BLaER1 (cell line): ENCODE measurements around the gene GAREM1.

Experiments
- H3K27ac ChIP-seq: shearing (Covaris generic); formaldehyde crosslinking; 2 replicates; pipeline ENCODE4 v1.8.1; 2022
- H3K27me3 ChIP-seq: shearing (Covaris generic); formaldehyde crosslinking; 2 replicates; pipeline ENCODE4 v1.8.1; 2022
- H3K36me3 ChIP-seq: shearing (Covaris generic); formaldehyde crosslinking; 2 replicates; pipeline ENCODE4 v1.8.1; 2022
- H3K4me1 ChIP-seq: shearing (Covaris generic); formaldehyde crosslinking; 2 replicates; pipeline ENCODE4 v1.8.1; 2022
- H3K4me2 ChIP-seq: shearing (Covaris generic); formaldehyde crosslinking; 2 replicates; pipeline ENCODE4 v1.8.1; 2022
- H3K4me3 ChIP-seq: shearing (Covaris generic); formaldehyde crosslinking; 2 replicates; pipeline ENCODE4 v1.8.1; 2022
- H3K9ac ChIP-seq: shearing (Covaris generic); formaldehyde crosslinking; 2 replicates; pipeline ENCODE4 v1.8.1; 2022
- H3K9me3 ChIP-seq: shearing (Covaris generic); formaldehyde crosslinking; 2 replicates; pipeline ENCODE4 v1.8.1; 2022
- H4K20me1 ChIP-seq: shearing (Covaris generic); formaldehyde crosslinking; 2 replicates; pipeline ENCODE4 v1.8.1; 2022
- Cebpa-rat ChIP-seq: shearing (Covaris generic); IDR thresholded peaks from 2 replicates; pipeline ENCODE4 v1.8.1; 2022

The GAREM1 gene

DNA sequence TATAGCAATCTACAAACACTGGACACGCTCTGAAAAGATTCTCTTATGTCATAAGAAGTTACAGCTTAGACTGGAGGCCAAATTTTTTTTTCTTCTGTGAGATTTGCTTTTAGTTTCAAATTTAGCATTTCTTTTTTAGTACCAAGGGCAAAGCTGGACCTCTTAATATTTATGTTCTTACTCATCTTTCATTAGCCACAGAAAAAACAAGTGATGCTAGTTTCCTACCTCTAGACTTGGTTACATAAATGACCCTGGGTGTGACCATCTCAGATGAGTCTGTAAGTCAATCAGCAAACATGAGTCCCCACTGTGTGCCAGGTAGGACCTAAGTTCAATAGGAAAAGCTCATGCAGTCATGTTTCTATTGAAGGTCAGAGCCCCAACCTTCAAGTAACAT is 186.4 kb downstream of the GAREM1 start:
- H3K9ac ChIP-seq: no peak overlapping the region
- H3K9me3 ChIP-seq: no peaks in the 10 kb centered on the region
- no peaks in the 10 kb centered on the region for H3K36me3 ChIP-seq
- no peaks in the 10 kb centered on the region for H4K20me1 ChIP-seq
- no peak overlapping the region for H3K4me3 ChIP-seq
- H3K27me3 ChIP-seq: no peaks in the 10 kb centered on the region
- no peaks in the 10 kb centered on the region for H3K4me1 ChIP-seq
- H3K4me2 ChIP-seq: no peak overlapping the region
- H3K27ac ChIP-seq: no peak overlapping the region
- TF ChIP-seq Cebpa-rat: no peak

DNA sequence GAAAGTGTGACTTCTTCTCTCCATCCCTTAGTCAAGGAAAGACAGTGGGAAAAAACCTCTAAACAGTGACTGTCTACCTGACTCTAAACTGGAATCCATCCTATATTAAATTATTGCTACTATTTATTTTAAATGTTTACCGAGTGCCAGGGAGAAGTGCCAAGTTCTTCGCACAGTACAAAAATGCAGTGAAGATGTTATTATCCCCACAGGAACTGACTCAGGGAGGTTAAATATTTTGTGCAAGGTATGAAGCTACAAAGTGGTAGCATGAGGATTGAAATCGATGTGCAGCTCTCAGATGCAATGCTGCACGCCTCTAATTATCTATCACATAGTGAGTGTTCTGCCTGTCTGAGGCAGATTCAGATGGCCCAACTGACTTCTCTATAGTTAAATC is 189.8 kb downstream of the GAREM1 start:
- Histone ChIP-seq H3K9me3 (no peaks in the 10 kb centered on the region), H4K20me1 (no peaks in the 10 kb centered on the region), H3K4me2 (no peak overlapping the region), H3K27me3 (no peaks in the 10 kb centered on the region), H3K27ac (no peak overlapping the region), H3K4me1 (no peaks in the 10 kb centered on the region), H3K36me3 (no peaks in the 10 kb centered on the region), H3K9ac (no peak overlapping the region), H3K4me3 (no peak overlapping the region)
- no peak for TF ChIP-seq Cebpa-rat

DNA sequence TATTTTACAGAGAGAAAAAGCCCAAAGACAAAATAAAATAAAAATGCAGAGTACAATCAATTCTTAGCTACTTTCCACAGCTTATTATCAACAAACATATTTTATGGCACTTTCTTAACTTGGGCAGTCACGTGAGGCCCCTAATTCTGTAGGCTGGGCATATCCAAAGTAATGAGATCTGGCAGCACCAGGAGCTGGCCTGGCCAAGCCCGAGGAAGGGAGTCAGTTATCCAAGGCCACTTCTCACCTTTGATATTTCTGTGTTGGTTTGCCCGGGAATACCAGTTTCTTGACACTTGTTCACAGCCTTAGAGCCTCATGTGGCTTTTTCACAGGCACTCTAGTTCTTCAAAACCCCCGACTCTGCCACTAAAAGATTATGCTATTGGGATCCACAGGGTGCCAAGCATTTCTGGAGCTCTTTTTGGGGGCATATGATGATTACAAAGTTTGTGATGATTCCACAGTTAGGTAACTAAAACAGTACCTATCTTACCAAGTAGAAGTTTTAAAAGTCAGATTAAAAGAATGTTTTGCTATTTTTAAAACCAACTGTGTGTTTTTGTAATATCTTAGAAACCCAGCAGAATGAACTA is 190.4 kb downstream of the GAREM1 start:
- no peaks in the 10 kb centered on the region for H3K4me1 ChIP-seq
- H3K4me2 ChIP-seq: no peak overlapping the region
- H3K36me3 ChIP-seq: no peaks in the 10 kb centered on the region
- H3K27me3 ChIP-seq: no peaks in the 10 kb centered on the region
- no peaks in the 10 kb centered on the region for H4K20me1 ChIP-seq
- no peak overlapping the region for H3K9ac ChIP-seq
- no peak overlapping the region for H3K27ac ChIP-seq
- no peak for TF ChIP-seq Cebpa-rat
- no peak overlapping the region for H3K4me3 ChIP-seq
- no peaks in the 10 kb centered on the region for H3K9me3 ChIP-seq

DNA sequence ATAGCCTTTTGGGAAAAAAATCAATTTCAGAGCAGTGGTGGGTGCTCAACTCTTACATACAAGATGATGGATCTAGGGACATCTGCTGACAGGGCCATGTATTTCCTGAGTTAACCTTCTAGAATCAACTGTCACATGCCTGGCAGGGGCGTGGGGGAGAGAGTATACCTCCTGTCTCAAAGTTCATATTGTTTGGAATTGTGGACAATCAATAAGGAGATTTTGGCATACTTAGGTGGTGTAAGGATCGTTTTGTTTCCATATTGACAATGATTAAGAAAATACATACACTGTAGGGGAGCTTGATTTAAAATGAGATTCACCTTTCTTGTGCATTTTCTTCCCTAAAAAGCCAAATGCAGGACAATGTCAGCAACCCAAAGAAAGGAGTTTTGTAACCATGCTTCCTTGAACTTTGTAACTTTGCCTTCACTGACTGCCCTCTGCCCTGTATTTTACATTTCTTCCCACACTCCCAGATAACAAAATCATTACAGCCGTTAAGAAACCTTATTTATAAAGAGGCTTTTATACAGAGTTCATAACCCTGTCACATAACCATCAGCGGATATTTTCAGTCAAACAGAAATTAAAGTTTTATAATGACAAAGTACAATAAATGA is 192.4 kb downstream of the GAREM1 start:
- no peaks in the 10 kb centered on the region for H3K36me3 ChIP-seq
- TF ChIP-seq Cebpa-rat: no peak
- H4K20me1 ChIP-seq: no peaks in the 10 kb centered on the region
- no peaks in the 10 kb centered on the region for H3K27me3 ChIP-seq
- no peaks in the 10 kb centered on the region for H3K4me1 ChIP-seq
- H3K9me3 ChIP-seq: no peaks in the 10 kb centered on the region
- H3K4me3 ChIP-seq: no peak overlapping the region
- H3K4me2 ChIP-seq: no peak overlapping the region
- H3K27ac ChIP-seq: no peak overlapping the region
- no peak overlapping the region for H3K9ac ChIP-seq

DNA sequence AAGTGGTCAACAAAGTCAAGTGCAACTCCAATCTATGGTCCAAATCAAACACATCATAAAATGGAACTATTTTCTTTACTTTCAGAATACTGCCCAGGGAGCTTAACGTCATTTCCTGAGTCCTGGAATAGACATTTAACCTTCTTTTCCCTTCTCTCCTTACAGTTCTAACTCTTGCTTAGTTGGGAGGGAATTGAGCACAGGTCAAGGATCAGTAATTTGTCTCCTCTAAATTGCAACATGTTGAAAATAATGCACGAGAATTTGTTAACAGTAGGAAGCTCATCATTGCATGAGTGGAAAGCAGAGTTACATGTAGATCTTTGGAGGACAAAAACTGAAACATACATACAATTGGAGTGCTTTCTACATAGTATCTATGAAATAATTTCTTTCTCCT is 193.1 kb downstream of the GAREM1 start:
- Histone ChIP-seq H4K20me1 (no peaks in the 10 kb centered on the region), H3K27me3 (no peaks in the 10 kb centered on the region), H3K36me3 (no peaks in the 10 kb centered on the region), H3K27ac (no peak overlapping the region), H3K4me2 (no peak overlapping the region), H3K9ac (no peak overlapping the region), H3K9me3 (no peaks in the 10 kb centered on the region), H3K4me3 (no peak overlapping the region), H3K4me1 (no peaks in the 10 kb centered on the region)
- TF ChIP-seq Cebpa-rat: no peak

DNA sequence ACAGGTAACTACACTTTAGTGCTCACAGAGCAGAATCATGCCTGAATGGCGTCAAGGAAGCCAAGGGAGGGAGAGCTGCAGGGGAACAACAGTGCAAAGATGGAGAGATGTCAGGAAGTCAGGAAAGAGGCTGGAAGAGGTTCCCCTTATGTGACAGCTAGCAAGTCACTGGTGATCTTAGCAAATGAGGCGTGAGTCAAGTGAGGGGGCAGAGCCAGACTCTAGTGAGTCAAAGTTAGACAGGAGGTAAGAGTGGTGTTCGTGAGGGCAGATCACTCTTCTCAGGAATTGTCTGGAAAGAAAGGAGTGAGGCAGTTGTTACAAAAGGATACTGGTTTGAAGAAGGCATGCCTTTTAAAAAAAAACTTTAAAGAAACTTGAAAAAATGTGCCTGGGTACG is 193.8 kb downstream of the GAREM1 start:
- Histone ChIP-seq H3K4me3 (no peak overlapping the region), H3K9me3 (no peaks in the 10 kb centered on the region), H3K36me3 (no peaks in the 10 kb centered on the region), H4K20me1 (no peaks in the 10 kb centered on the region), H3K27ac (no peak overlapping the region), H3K27me3 (no peaks in the 10 kb centered on the region), H3K9ac (no peak overlapping the region), H3K4me1 (no peaks in the 10 kb centered on the region), H3K4me2 (no peak overlapping the region)
- no peak for TF ChIP-seq Cebpa-rat

DNA sequence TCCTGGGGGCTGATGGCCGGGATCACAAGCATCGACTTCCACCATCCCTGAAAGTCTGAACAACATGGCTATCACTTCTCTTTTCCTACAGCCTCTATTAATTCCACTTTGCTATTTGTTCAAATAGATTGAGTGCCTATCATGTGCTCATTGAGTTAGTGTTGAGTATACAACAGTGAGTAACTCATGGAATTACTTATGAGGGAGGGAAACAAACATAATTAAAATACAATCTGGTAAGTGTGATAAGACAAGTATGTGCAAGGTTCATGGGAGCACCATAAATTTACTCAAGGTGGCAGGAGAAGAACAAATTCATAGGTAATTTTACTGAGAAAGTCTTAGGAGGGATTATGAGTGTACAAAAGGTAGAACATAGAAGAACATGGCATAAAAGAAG is 194.4 kb downstream of the GAREM1 start:
- no peaks in the 10 kb centered on the region for H3K4me1 ChIP-seq
- H3K9me3 ChIP-seq: no peaks in the 10 kb centered on the region
- no peak overlapping the region for H3K4me3 ChIP-seq
- H3K27ac ChIP-seq: no peak overlapping the region
- no peaks in the 10 kb centered on the region for H3K27me3 ChIP-seq
- no peaks in the 10 kb centered on the region for H3K36me3 ChIP-seq
- H3K4me2 ChIP-seq: no peak overlapping the region
- TF ChIP-seq Cebpa-rat: no peak
- H4K20me1 ChIP-seq: no peaks in the 10 kb centered on the region
- no peak overlapping the region for H3K9ac ChIP-seq

DNA sequence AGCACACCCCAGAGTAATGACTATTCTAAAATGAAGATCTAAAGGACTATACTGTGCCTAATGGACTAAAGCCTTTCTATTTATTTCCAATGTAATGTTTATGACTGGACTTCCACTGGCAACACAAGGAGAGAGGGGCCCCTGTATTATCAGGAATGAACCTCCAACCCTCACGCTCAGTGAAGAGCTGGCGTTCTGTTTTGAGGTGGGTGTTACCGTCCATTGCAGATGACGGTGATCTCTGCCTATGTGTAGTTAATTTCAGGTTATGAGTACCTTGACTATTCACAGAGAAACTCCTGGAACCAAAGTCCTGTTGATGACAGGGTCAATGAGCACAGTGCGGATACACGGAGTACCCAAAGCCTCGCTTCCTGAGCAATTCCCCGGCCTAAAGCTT is 195.5 kb downstream of the GAREM1 start:
- no peaks in the 10 kb centered on the region for H4K20me1 ChIP-seq
- H3K27ac ChIP-seq: no peak overlapping the region
- H3K4me3 ChIP-seq: no peak overlapping the region
- no peak overlapping the region for H3K4me2 ChIP-seq
- no peaks in the 10 kb centered on the region for H3K36me3 ChIP-seq
- no peaks in the 10 kb centered on the region for H3K27me3 ChIP-seq
- no peak overlapping the region for H3K9ac ChIP-seq
- no peaks in the 10 kb centered on the region for H3K9me3 ChIP-seq
- H3K4me1 ChIP-seq: no peaks in the 10 kb centered on the region
- TF ChIP-seq Cebpa-rat: no peak

DNA sequence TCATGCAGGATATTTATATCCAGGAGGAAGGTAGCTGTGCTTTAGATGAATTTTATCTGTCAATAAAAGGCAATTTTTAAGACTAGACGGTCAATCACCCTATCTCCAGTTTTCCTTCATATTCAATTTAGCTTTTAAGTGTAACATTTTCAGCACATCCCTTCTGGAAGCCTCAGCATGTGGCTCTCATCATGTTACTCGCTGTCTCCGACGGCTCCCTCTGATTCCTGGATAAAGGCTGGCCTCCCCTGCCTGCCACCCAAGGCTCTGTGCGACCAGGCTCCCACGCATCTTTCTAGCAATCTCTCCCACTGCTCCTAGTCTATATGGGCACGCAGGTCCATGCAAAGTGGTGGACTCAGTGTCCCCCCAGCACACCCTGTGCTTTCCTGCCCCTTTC is 196.4 kb downstream of the GAREM1 start:
- H3K9me3 ChIP-seq: no peaks in the 10 kb centered on the region
- H3K4me2 ChIP-seq: no peak overlapping the region
- no peaks in the 10 kb centered on the region for H3K4me1 ChIP-seq
- H3K9ac ChIP-seq: no peak overlapping the region
- no peaks in the 10 kb centered on the region for H3K27me3 ChIP-seq
- TF ChIP-seq Cebpa-rat: no peak
- no peak overlapping the region for H3K4me3 ChIP-seq
- H3K36me3 ChIP-seq: no peaks in the 10 kb centered on the region
- H4K20me1 ChIP-seq: no peaks in the 10 kb centered on the region
- no peak overlapping the region for H3K27ac ChIP-seq

DNA sequence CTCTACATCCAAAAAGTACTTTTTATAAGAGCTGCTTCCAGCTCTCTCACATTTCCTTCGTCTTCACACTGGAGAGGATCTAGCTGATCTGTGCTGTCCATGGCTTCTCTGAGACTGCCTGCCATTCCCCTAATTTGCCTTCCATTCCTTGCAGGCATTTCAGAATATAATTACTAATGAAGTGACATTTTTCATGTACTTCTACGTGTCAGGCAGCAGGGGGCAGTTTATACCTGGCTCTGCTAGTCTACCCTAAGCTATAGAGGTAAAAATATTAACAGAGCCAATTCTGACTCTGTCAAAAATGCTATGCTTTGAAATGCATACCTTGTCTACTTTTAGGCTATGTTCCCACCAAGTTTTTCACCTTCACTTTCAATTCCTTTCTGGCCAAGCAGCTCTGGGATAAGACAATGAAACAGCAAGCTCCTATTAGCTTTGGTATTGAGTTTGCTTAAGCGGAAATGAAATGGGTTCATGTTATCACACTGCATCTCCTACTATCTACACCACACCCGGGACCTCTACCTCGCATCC is 198.9 kb downstream of the GAREM1 start:
- no peaks in the 10 kb centered on the region for H3K36me3 ChIP-seq
- H3K27me3 ChIP-seq: no peaks in the 10 kb centered on the region
- no peak for TF ChIP-seq Cebpa-rat
- H3K4me1 ChIP-seq: no peaks in the 10 kb centered on the region
- H3K9ac ChIP-seq: no peak overlapping the region
- no peak overlapping the region for H3K4me3 ChIP-seq
- H3K27ac ChIP-seq: no peak overlapping the region
- no peaks in the 10 kb centered on the region for H4K20me1 ChIP-seq
- H3K9me3 ChIP-seq: no peaks in the 10 kb centered on the region
- no peak overlapping the region for H3K4me2 ChIP-seq
